Astrocyte of the spinal cord (primary cell): ENCODE results near the gene KRT78.

ENCODE experiments used
- DNase-seq: peaks from one replicate; pipeline ENCODE4 v3.0.0; 2011; ENCODE audit warnings: low read depth, low spot score
- H3K4me3 ChIP-seq: 2 replicates; pipeline ENCODE4 v1.5.1; 2011; ENCODE audit warnings: low read depth, mild to moderate bottlenecking, low read length, moderate library complexity
- in situ Hi-C: cut with HindIII; loops from 2 replicates; pipeline ENCODE4 v1.10.0; 2017; ENCODE audit warnings: low sequenced_read_pairs
- TF ChIP-seq, protein P1 (sequence below): IDR thresholded peaks from 2 replicates; pipeline ENCODE4 v1.5.1; 2012; ENCODE audit warnings: low read depth, mild to moderate bottlenecking, low read length, inconsistent platforms

KRT78 gene

DNA sequence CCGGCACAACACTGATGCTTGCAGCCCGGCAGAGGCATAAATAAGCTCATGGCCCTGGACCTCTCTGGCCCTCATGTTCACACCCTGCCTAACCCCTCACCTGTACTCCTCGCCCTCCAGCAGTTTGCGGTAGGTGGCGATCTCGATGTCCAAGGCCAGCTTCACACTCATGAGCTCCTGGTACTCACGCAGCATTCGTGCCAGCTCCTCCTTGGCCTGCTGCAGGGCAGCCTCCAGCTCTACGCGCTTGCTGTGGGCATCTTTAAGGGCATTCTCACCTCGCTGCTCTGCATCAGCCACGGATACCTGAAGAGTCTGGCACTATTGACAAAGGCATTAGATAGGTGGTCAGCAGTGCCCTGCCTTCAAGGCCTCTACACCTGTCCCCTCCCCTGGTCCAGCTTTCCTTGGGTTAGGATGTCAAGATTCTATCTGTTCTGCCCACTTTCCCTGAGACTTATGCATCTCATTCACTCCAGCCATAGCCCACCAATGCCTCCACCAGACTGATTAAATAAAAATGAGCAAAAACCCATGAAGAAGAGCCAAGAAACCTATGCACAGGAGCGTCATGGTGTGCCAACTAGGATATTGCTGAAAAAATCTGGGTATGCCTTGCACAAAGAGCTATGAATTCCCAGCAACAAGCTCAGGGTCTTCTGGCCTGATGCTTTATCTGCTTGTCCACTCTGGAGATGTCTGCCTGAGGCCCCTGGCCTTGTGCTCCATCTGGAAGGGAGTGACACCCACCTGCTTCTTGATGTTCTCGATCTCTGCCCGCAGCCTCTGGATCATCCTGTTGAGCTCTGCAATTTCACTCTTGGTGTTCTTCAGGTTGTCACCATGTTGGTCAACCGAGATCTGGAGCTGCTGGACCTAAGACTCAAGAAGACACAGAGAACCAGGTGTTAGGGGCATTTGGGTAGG is 41.0 kb downstream of the KRT78 start:
- in situ Hi-C loops = no loop called here
- no peak for DNase-seq
- TF ChIP-seq, protein P1, sequence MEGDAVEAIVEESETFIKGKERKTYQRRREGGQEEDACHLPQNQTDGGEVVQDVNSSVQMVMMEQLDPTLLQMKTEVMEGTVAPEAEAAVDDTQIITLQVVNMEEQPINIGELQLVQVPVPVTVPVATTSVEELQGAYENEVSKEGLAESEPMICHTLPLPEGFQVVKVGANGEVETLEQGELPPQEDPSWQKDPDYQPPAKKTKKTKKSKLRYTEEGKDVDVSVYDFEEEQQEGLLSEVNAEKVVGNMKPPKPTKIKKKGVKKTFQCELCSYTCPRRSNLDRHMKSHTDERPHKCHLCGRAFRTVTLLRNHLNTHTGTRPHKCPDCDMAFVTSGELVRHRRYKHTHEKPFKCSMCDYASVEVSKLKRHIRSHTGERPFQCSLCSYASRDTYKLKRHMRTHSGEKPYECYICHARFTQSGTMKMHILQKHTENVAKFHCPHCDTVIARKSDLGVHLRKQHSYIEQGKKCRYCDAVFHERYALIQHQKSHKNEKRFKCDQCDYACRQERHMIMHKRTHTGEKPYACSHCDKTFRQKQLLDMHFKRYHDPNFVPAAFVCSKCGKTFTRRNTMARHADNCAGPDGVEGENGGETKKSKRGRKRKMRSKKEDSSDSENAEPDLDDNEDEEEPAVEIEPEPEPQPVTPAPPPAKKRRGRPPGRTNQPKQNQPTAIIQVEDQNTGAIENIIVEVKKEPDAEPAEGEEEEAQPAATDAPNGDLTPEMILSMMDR = no peak
- no peak overlapping the region for H3K4me3 ChIP-seq

DNA sequence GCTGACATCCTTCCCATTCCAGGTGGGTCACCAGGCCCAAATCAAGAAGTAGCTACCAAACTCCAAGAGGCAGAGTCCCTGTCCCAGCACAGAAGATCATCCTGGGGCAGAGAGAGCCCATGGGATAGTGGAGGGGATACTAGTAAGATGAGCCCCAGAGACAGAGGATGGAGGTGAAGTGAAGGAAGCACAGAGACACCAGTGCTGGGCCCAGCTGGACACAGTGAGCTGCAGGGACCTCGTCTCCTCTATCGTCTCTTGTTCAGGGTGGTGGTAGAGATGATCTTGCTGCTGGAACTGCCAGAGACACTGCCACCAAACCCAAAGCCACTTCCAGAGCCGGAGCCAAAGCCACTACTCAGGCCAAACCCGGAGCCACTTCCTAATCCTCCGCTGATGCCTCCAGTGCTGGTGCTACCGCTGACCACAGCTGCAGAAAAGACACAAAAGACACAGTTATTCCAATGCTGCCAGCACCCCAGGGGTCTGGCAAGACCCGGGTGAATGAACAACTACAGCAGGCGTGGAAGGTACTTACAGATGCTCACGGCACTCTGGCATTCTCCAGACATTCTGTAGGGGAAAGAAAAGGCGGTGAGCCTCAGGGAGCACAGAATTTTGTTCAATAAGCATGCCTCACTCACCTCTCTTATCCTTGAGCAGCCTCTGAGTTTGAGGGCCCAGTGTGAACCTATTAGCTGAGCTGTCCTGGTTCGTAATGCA is 41.8 kb downstream of the KRT78 start:
- in situ Hi-C loops = no loop called here
- no peak overlapping the region for H3K4me3 ChIP-seq
- TF ChIP-seq, protein P1 = no peak
- no peak for DNase-seq

DNA sequence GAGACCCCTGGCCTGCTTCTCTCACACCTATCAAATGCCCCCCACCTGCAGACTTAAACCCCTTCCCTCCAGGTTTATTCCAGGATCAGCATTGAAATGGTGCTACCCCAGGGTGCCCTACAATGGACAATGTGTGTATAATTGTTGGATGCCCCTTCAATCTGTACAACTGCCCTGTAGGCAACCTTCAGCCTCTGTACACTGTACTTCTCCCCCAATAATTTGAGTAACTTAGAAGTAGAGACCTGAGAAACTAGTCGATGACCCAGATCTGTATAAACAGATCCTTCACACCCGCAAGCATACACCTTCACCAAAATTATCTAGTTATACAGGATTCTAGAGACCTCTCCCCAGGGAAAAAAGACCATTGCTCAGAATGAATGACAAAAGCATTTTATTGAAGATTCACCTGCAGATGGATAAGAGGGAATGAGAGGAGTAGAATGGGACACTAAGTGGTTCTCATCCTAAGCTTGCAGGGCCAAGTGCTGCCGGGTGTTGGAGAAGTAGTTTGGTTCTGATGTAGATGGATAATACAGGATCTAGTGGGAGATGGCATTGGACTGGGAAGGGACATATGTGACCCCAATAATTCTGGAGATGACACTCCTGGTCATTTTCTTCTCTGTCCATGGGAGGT is 42.5 kb downstream of the KRT78 start:
- TF ChIP-seq, protein P1 = no peak
- no peak for DNase-seq
- no peak overlapping the region for H3K4me3 ChIP-seq
- in situ Hi-C loops = no loop called here

DNA sequence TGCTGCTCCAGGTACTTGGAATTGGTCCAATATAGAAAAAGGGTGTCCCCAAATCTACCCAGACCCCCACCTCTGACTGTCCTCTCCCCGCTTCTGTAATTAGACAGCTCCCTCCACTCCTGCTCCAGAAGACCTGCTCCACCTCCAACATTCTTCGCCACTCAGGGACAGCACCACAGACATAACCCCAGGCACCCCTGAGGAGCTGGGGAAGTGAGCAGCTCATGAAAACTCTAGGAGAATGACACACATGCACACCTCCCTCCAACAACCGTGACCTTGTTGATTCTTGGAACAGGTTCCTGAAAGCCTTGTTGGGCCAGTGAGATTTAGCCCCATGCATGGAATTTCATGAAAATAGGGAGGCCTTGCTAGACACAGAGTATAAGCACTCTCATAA is 43.1 kb downstream of the KRT78 start:
- no peak for DNase-seq
- in situ Hi-C loops = no loop called here
- TF ChIP-seq, protein P1 = no peak
- no peak overlapping the region for H3K4me3 ChIP-seq

DNA sequence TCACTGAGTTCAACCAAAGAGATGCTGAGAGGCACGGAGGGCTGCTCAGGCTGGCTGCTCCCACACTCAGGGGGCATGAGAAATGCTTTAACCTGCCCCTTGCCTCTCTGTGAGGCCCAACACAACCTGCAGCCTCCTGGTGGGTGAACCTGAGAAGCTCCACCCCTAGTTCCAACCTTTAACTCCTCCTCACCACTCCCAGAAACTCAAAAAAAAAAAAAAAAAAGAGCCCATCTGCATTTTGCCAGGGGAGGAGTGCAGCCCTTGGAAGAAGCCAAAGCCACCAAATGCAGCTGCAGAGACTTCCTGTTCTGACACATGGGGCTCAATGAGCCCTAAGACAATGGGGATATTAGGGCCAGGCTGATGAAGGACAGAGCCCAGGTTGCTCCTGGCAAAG is 43.8 kb downstream of the KRT78 start:
- TF ChIP-seq, protein P1 = no peak
- in situ Hi-C loops = no loop called here
- no peak overlapping the region for H3K4me3 ChIP-seq
- DNase-seq = no peak

DNA sequence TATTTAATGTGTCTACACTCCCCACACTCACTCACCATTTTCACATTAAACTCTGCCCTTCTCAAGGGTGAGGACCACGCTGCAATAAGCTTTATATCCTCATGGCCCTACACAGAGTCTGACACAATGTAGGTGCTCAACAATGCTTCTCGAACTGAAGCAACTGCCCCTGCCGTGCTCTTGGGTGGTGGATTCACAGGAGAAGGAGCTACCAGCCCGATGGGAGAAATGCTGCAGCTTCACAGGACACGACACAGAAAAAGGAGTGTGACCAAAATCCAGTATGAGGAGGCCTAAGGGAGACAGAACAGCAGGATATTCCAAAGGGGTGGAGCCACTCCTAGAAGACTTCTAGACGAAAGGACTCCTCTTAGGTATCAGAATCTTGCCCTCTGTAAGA is 46.4 kb downstream of the KRT78 start:
- TF ChIP-seq, protein P1 = no peak
- DNase-seq = no peak
- in situ Hi-C loops = no loop called here
- H3K4me3 ChIP-seq = no peak overlapping the region
